HL-60 (cell line): Measurements from ENCODE around the gene SERPINA1.

Experiments used
- POLR2AphosphoS5 ChIP-seq: IDR thresholded peaks from 2 replicates; pipeline ENCODE4 v1.6.1; 2012; ENCODE audit warnings: low read depth
- TF ChIP-seq, protein P1 (sequence below): IDR thresholded peaks from one replicate; pipeline ENCODE4 v1.5.1; 2011; ENCODE audit warnings: low read length, control low read depth, inconsistent platforms; ENCODE audit not compliant: insufficient read depth
- TF ChIP-seq, protein P2 (sequence below): IDR thresholded peaks from 2 replicates; pipeline ENCODE4 v1.6.1; 2012; ENCODE audit warnings: low read depth; ENCODE audit not compliant: insufficient replicate concordance

DNA sequence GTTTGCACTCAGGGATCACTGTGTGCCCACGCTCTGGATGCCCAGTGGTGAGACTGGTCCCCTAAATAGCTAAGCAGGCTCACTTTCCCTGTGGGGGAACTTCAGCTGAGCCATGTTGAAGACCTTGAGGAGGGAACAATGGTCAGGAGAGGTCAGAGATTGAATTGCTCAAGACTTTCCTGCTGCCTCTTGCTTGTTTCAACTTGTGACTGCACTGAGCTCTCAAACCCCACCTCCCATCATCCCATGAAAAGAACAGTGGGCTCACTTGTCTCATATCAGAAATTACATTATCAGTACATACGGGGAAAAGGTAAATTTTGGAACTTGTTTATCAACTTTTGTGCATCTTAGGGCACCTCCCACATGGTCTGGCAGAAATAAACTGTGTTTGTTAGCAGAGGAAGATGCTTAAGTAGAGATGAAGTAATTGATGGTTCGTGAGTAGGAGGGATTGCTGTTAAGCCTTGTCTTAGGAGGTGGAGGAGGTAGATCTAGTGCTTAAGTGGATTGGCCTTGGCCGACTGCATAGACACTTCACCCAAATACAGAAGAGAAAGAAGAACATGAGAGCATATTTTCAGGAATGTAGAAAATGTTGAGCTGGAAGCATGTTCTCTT, 15.0 kb upstream of the SERPINA1 start:
- TF ChIP-seq, protein P1, sequence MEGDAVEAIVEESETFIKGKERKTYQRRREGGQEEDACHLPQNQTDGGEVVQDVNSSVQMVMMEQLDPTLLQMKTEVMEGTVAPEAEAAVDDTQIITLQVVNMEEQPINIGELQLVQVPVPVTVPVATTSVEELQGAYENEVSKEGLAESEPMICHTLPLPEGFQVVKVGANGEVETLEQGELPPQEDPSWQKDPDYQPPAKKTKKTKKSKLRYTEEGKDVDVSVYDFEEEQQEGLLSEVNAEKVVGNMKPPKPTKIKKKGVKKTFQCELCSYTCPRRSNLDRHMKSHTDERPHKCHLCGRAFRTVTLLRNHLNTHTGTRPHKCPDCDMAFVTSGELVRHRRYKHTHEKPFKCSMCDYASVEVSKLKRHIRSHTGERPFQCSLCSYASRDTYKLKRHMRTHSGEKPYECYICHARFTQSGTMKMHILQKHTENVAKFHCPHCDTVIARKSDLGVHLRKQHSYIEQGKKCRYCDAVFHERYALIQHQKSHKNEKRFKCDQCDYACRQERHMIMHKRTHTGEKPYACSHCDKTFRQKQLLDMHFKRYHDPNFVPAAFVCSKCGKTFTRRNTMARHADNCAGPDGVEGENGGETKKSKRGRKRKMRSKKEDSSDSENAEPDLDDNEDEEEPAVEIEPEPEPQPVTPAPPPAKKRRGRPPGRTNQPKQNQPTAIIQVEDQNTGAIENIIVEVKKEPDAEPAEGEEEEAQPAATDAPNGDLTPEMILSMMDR = no peak
- TF ChIP-seq, protein P2, sequence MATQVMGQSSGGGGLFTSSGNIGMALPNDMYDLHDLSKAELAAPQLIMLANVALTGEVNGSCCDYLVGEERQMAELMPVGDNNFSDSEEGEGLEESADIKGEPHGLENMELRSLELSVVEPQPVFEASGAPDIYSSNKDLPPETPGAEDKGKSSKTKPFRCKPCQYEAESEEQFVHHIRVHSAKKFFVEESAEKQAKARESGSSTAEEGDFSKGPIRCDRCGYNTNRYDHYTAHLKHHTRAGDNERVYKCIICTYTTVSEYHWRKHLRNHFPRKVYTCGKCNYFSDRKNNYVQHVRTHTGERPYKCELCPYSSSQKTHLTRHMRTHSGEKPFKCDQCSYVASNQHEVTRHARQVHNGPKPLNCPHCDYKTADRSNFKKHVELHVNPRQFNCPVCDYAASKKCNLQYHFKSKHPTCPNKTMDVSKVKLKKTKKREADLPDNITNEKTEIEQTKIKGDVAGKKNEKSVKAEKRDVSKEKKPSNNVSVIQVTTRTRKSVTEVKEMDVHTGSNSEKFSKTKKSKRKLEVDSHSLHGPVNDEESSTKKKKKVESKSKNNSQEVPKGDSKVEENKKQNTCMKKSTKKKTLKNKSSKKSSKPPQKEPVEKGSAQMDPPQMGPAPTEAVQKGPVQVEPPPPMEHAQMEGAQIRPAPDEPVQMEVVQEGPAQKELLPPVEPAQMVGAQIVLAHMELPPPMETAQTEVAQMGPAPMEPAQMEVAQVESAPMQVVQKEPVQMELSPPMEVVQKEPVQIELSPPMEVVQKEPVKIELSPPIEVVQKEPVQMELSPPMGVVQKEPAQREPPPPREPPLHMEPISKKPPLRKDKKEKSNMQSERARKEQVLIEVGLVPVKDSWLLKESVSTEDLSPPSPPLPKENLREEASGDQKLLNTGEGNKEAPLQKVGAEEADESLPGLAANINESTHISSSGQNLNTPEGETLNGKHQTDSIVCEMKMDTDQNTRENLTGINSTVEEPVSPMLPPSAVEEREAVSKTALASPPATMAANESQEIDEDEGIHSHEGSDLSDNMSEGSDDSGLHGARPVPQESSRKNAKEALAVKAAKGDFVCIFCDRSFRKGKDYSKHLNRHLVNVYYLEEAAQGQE = no peak
- no peak for TF ChIP-seq POLR2AphosphoS5
